ENCODE data around the gene RNU1-2. TPM values are rescaled to one million over a fixed set of nuclear protein-coding genes. Genes with fewer than 3 reads are reported as not detected.

Gene RNU1-2
- total RNA-seq, 4 donors from 2014 or later: under 0.01 TPM

DNA sequence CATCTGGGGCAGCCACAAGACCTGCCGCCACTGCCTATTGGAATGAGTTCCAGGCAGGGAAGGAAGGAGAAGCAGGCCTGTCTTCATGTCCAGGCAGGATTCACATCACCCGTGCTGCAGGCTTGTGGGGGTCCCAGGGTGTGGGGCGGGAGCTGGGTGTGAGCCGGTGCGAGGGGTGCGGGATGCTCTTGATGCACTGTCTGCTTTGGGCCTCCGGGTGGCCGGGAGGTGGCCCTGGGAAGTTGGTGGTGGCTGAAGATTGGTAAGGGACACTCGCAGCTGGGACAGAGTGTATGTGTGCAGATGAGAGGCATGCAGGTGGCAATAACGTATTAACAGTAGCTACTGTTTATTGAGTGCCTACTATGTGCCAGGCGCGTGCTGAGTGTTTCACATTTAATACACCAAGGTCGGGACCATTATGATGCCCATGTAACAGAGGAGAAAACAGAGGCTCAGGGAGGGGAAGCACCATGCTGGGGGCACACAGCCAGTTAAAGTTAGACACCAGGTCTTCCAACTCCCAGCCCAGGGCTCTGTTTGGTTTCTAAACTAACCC lies 29.2 kb downstream of the RNU1-2 start:
- H3K9me3 ChIP-seq: no peaks in the 10 kb centered on the region
- peak overlapping the region; percentile 17 for H3K27ac ChIP-seq
- 82% methylated on average over 13 of the region's 13 CpGs for WGBS
- no peak overlapping the region for H3K4me3 ChIP-seq
- H3K4me1 ChIP-seq: peaks cover 46% of the 10 kb centered on the region
- H3K27me3 ChIP-seq: no peaks in the 10 kb centered on the region
- no peak for TF ChIP-seq POLR2AphosphoS5 (IDR thresholded peaks at IDR 0.05)
- TF ChIP-seq EP300 (IDR thresholded peaks at IDR 0.05): no peak
- TF ChIP-seq, protein P1, sequence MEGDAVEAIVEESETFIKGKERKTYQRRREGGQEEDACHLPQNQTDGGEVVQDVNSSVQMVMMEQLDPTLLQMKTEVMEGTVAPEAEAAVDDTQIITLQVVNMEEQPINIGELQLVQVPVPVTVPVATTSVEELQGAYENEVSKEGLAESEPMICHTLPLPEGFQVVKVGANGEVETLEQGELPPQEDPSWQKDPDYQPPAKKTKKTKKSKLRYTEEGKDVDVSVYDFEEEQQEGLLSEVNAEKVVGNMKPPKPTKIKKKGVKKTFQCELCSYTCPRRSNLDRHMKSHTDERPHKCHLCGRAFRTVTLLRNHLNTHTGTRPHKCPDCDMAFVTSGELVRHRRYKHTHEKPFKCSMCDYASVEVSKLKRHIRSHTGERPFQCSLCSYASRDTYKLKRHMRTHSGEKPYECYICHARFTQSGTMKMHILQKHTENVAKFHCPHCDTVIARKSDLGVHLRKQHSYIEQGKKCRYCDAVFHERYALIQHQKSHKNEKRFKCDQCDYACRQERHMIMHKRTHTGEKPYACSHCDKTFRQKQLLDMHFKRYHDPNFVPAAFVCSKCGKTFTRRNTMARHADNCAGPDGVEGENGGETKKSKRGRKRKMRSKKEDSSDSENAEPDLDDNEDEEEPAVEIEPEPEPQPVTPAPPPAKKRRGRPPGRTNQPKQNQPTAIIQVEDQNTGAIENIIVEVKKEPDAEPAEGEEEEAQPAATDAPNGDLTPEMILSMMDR (IDR thresholded peaks at IDR 0.05): no peak
- no peak for TF ChIP-seq POLR2A (IDR thresholded peaks at IDR 0.05)
- DNase-seq (ENCODE audit: low spot score in 2 of 2): peak in 1 of 2 donors; percentile 57
- H3K36me3 ChIP-seq: no peaks in the 10 kb centered on the region

DNA sequence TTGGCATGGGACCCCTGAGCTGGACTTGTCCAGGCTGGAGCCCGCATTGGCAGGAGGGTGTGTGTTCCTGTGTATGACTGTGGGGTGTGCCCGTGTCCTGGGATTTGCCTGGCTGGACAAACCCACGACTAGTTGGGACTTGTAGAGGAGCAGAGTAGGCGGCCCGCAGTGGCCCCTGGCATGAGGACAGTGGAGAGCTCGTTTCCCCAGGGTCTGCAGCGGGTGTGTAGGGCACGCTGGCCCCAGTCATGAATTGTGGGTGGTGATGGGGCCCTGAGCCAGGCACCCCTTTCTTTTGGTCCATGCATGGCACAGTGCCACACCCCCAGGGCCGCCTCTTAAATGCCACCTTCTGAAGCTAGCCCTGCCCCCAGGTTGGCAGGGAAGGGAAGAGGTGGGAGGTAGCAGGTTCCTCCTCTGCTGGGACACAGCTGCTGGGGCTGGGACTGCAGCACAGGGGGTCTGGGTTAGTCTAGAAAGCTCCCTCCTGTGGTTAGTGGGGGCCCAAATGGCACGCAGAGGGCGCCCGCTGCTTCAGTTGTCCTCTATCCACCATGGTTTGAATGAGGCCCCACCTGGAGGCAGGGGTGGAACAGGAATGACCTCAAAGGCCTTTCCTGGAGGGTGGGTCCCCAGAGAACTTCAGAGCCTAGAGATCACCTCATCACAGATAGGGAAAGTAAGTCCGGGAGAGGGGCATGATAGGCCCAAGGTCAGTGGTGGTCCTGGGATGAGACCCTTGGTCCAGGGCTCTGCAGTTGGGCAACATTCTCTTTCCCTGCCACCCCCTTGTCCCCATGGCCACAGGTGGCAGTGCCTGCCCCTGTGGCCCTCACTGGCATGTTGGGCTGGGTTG lies 30.1 kb downstream of the RNU1-2 start:
- TF ChIP-seq EP300 (IDR thresholded peaks at IDR 0.05) (no peak), POLR2AphosphoS5 (IDR thresholded peaks at IDR 0.05) (peak in 1 of 3 donors; percentile 15), POLR2A (IDR thresholded peaks at IDR 0.05) (no peak)
- TF ChIP-seq, protein P1 (IDR thresholded peaks at IDR 0.05): no peak
- Histone ChIP-seq H3K9me3 (no peaks in the 10 kb centered on the region), H3K4me1 (peaks cover 54% of the 10 kb centered on the region), H3K27me3 (no peaks in the 10 kb centered on the region), H3K36me3 (peaks cover 6% of the 10 kb centered on the region), H3K27ac (peak overlapping the region; percentile 17), H3K4me3 (no peak overlapping the region)
- peak in 1 of 2 donors; percentile 75 for DNase-seq (ENCODE audit: low spot score in 2 of 2)
- WGBS: 55% methylated on average over 13 of the region's 13 CpGs

DNA sequence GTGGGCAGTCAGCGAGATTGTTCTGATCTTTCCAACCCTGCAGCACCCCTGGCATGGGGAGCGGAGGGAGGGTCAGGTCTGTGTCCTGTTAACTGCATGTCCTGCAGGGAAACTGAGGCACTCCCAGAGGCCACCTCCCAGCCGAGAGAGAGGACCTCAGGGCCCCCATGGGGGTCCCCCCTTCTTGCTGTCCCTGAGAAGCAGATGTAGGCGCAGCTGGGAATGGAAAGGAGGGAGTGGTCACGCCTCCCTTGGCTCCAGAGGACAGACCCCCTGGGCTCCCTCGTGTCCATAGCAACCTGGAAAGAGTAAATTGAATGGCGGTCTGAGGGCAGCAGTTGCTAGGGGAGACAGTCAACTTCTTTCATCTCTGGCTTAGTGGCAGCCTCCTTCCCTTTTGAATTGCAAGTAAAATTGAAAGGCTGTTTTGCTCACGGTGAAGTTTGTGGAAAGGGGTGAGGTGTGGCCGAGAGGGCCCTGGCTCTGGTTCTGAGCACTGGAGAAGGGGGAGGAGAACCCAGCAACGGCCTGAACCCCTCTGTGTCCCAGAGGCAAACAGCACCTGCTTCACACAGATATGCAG lies 30.8 kb downstream of the RNU1-2 start:
- Histone ChIP-seq H3K36me3 (peaks cover 12% of the 10 kb centered on the region), H3K27me3 (no peaks in the 10 kb centered on the region), H3K4me3 (no peak overlapping the region), H3K4me1 (peaks cover 48% of the 10 kb centered on the region), H3K9me3 (no peaks in the 10 kb centered on the region), H3K27ac (no peak overlapping the region)
- 59% methylated on average over 10 of the region's 10 CpGs for WGBS
- TF ChIP-seq POLR2A (IDR thresholded peaks at IDR 0.05): no peak
- no peak for TF ChIP-seq EP300 (IDR thresholded peaks at IDR 0.05)
- TF ChIP-seq POLR2AphosphoS5 (IDR thresholded peaks at IDR 0.05): no peak
- TF ChIP-seq, protein P1 (IDR thresholded peaks at IDR 0.05): no peak
- DNase-seq (ENCODE audit: low spot score in 2 of 2): no peak

DNA sequence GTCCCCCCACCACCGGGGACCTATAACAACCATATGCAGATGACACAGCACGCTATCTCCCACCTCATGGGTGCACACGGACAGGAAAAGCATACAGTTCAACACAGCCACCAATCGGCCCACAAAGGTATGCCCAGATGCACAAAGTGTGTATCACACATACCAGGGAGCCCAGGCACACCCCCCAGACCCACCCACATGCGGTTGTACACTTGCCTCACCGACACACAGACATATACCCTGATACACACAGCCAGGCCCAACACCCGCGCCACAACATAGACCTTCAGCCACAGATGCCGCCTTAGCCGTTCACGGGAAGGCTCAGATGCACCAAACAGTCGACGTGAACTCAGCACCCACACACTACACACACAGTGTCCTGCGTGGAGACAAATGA lies 31.5 kb downstream of the RNU1-2 start:
- Histone ChIP-seq H3K9me3 (no peaks in the 10 kb centered on the region), H3K4me1 (peaks cover 41% of the 10 kb centered on the region), H3K36me3 (peaks cover 12% of the 10 kb centered on the region), H3K27me3 (no peaks in the 10 kb centered on the region), H3K27ac (no peak overlapping the region), H3K4me3 (no peak overlapping the region)
- TF ChIP-seq EP300 (IDR thresholded peaks at IDR 0.05): no peak
- TF ChIP-seq POLR2AphosphoS5 (IDR thresholded peaks at IDR 0.05): no peak
- no peak for TF ChIP-seq POLR2A (IDR thresholded peaks at IDR 0.05)
- TF ChIP-seq, protein P1 (IDR thresholded peaks at IDR 0.05): no peak
- no peak for DNase-seq (ENCODE audit: low spot score in 2 of 2)
- WGBS: 87% methylated on average over 14 of the region's 14 CpGs

Data from suprapubic skin (tissue), 4 donors.